T-cell (primary cell): ENCODE results near the gene DCTN2. TPM values are rescaled to one million over a fixed set of nuclear protein-coding genes. Genes with fewer than 3 reads are reported as not detected.

Experiments used
- ATAC-seq, 4 experiments: fragments of 200-7000 bp in 3 of 4; fragments of 150-1000 bp in 1 of 4; cut with Tn5 transposase; replicated peaks in 1 of 4; 1 replicate in 3 of 4; 2 replicates in 1 of 4; pipeline ENCODE4 v1.10.0; 2021; ENCODE audit warnings: moderate library complexity in 3 of 4, mild to moderate bottlenecking in 2 of 4, moderate number of reproducible peaks in 1 of 4
- CTCF ChIA-PET, 2 donors: fragments of 300-600 bp; sonication (Branson Sonifier 250); formaldehyde crosslinking; loops; one replicate each; lab custom pipeline; 2022; ENCODE audit warnings: antibody characterized with exemption in 2 of 2; lab: Charles Lee
- POLR2A ChIA-PET, 2 donors: fragments of 300-600 bp; sonication (Branson Sonifier 250); formaldehyde crosslinking; loops; one replicate each; lab custom pipeline; 2022; ENCODE audit warnings: antibody characterized with exemption in 2 of 2; lab: Charles Lee
- DNase-seq, 35 experiments: peaks; one replicate each; pipeline versions ENCODE4 v3.0.0 to v3.0.0-alpha.2; 2013 to 2023
- H3K27ac ChIP-seq: one replicate; pipeline ENCODE4 v1.5.1; 2013; ENCODE audit warnings: low read length
- H3K27me3 ChIP-seq, 2 experiments: replicated peaks in 1 of 2; 1 replicate in 1 of 2; 2 replicates in 1 of 2; pipeline versions ENCODE4 v1.6.1 to v1.7.0; 2013; ENCODE audit warnings: low read length in 1 of 2, mixed read lengths in 1 of 2; ENCODE audit not compliant: control insufficient read depth in 2 of 2, insufficient read depth in 2 of 2; ENCODE audit errors: extremely low read depth in 1 of 2
- H3K36me3 ChIP-seq, 2 donors: 1 replicate in 1 of 2; 2 replicates in 1 of 2; pipeline versions ENCODE4 v1.6.1 to v1.7.0; 2013; ENCODE audit warnings: low read length in 1 of 2; ENCODE audit not compliant: control insufficient read depth in 2 of 2, insufficient read depth in 1 of 2; ENCODE audit errors: extremely low read depth in 1 of 2
- H3K4me1 ChIP-seq, 2 experiments: 1 replicate in 1 of 2; 2 replicates in 1 of 2; pipeline versions ENCODE4 v1.6.1 to v1.7.0; 2013; ENCODE audit warnings: low read length in 2 of 2, mixed read lengths in 1 of 2; ENCODE audit not compliant: insufficient read depth in 2 of 2, control insufficient read depth in 1 of 2; ENCODE audit errors: extremely low read depth in 1 of 2
- H3K4me3 ChIP-seq, 2 donors: 1 replicate in 1 of 2; 2 replicates in 1 of 2; pipeline versions ENCODE4 v1.5.1 to v1.7.0; 2013; ENCODE audit warnings: mild to moderate bottlenecking in 2 of 2, low read length in 1 of 2, moderate library complexity in 1 of 2; ENCODE audit not compliant: control insufficient read depth in 1 of 2; ENCODE audit errors: extremely low read depth in 1 of 2
- H3K9me3 ChIP-seq: 2 replicates; pipeline ENCODE4 v1.7.0; 2013
- H3K27ac Mint-ChIP-seq, 2 donors: one replicate each; pipeline ENCODE4 v1.8.0; 2020 to 2021; ENCODE audit warnings: mild to moderate bottlenecking in 2 of 2, mixed read lengths in 2 of 2
- H3K27me3 Mint-ChIP-seq, 2 donors: one replicate each; pipeline ENCODE4 v1.8.0; 2021 to 2022; ENCODE audit warnings: mixed read lengths in 2 of 2
- H3K36me3 Mint-ChIP-seq: one replicate; pipeline ENCODE4 v1.8.0; 2021; ENCODE audit warnings: mixed read lengths
- H3K4me1 Mint-ChIP-seq, 3 donors: one replicate each; pipeline ENCODE4 v1.8.0; 2020 to 2022; ENCODE audit warnings: mixed read lengths in 3 of 3, mild to moderate bottlenecking in 1 of 3
- H3K4me3 Mint-ChIP-seq, 3 donors: one replicate each; pipeline ENCODE4 v1.8.0; 2020 to 2022; ENCODE audit warnings: mild to moderate bottlenecking in 3 of 3, mixed read lengths in 3 of 3, moderate library complexity in 3 of 3
- H3K9me3 Mint-ChIP-seq, 3 donors: one replicate each; pipeline ENCODE4 v1.8.0; 2020 to 2022; ENCODE audit warnings: mixed read lengths in 3 of 3
- WGBS: methylation state at CpG from one replicate; pipeline ENCODE4 v1.1.5; 2013; ENCODE audit warnings: missing lambda C conversion rate; ENCODE audit not compliant: insufficient coverage; 5-methylcytosine and 5-hydroxymethylcytosine counted together
- total RNA-seq, 35 experiments: library from RNA in 6 of 35; stranded (reverse) in 6 of 35; fragments of 120-200 nt in 1 of 35; gene quantifications; one replicate each; pipeline versions ENCODE4 v1.2.1 to v1.2.4 and lab custom pipeline; 2013 to 2026

The DCTN2 gene
- total RNA-seq, 5 donors from 2014 or later (not counting 1 experiment from before 2014, with no cell fraction given) = 60.1 to 81.9 (median 71.5) TPM

GRCh38 chr12:57549909-57550640 lies 3.1 kb upstream of the DCTN2 start, which contains the start of gene KIF5A:
Gene KIF5A, plus strand, starts transcription at chr12:57550044. Its CDS starts 228 bp downstream, at chr12:57550272.
- H3K36me3 Mint-ChIP-seq = no peaks in the 10 kb centered on the region
- Histone ChIP-seq H3K27me3 (peaks cover 14 to 20% of the 10 kb centered on the region in 2 experiments), H3K36me3 (no peaks in the 10 kb centered on the region), H3K27ac (no peak within 1 kb of the TSS), H3K9me3 (no peaks in the 10 kb centered on the region), H3K4me3 (peak within 1 kb of the TSS; percentile 44 to 52), H3K4me1 (peaks cover 7 to 26% of the 10 kb centered on the region in 2 experiments)
- H3K4me3 Mint-ChIP-seq = peak within 1 kb of the TSS; percentile 68 to 72 (median 72)
- DNase-seq (peak in 32 of 35 experiments; percentile 11 to 70 (median 36)), ATAC-seq (peak; percentile 51 to 65 (median 62))
- peaks cover 35 to 39% (median 35%) of the 10 kb centered on the region in 3 donors for H3K4me1 Mint-ChIP-seq
- H3K27me3 Mint-ChIP-seq = peaks cover 0 to 9% of the 10 kb centered on the region in 2 donors
- peak within 1 kb of the TSS in 1 of 2 donors; percentile 52 for H3K27ac Mint-ChIP-seq
- ChIA-PET CTCF (no interaction called here), POLR2A (no interaction called here)
- H3K9me3 Mint-ChIP-seq = no peaks in the 10 kb centered on the region
- whole genome bisulfite sequencing = 12% methylated on average over 44 of the region's 52 CpGs

DNA sequence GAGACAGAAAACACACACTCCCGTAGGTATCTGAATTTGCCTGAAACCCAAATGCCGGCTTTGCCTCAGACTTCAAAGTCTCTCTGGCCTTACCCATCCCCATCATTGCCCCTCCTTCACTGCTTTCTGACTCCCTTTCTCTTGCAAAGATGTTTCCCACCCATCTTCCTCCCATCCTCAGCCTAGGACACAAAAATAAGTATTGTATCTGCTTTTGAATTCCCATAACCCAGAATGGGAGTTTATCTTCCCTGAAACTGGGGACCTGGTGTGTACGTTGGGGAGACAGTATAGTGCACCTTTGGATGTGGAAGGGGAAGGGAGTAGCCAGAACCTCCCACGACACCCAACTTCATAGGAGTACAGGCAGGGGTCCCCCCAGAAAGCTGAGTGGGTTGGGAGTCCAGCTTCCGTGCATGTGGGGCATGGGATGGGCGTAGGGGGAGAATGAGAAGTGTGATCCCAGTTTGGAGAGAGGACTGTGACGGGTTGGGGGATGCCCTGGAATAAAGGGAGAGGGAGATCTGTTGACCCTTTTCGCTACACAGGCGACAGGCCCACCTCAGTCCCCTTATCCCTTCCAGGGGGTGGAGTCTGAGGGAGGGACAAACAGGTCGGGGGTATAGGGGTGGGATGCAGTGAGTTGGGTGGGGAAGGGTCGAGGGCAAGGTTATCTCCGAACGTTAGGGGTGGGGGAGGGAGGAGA lies 2.4 kb upstream of the DCTN2 start:
- Histone ChIP-seq H3K4me1 (peaks cover 7 to 26% of the 10 kb centered on the region in 2 experiments), H3K27ac (no peak overlapping the region), H3K9me3 (no peaks in the 10 kb centered on the region), H3K4me3 (peak overlapping the region; percentile 5 to 52), H3K27me3 (peaks cover 13 to 20% of the 10 kb centered on the region in 2 experiments), H3K36me3 (no peaks in the 10 kb centered on the region)
- ATAC-seq (peak in 1 of 4 experiments; percentile 0), DNase-seq (no peak)
- ChIA-PET POLR2A (no interaction called here), CTCF (no interaction called here)
- Mint-ChIP-seq H3K27ac (no peak overlapping the region), H3K4me1 (peaks cover 40 to 43% (median 41%) of the 10 kb centered on the region in 3 donors), H3K27me3 (peaks cover 0 to 9% of the 10 kb centered on the region in 2 donors), H3K36me3 (no peaks in the 10 kb centered on the region), H3K9me3 (no peaks in the 10 kb centered on the region), H3K4me3 (peak overlapping the region; percentile 61 to 72 (median 68))
- 49% methylated on average over 10 of the region's 13 CpGs for WGBS

DNA sequence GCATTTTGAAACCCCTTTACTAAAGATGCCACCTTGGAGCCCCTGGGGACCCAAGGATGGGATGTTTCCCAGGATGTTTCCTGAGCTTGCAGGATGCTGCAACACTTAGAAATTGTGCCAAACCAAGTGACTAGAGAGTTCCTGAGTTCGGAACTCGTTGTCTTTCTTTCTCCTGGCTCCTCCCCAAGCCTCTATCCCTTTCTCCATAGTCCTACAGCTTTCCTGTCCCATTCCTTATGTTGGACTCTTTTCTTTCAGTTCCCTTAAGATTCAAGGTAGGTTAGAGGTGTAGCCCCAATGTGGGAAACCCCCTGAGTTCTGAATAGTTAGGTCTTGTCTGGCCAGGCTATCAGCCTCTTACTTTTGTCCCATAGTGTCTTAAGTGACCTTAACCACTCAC lies 1.5 kb upstream of the DCTN2 start:
- Mint-ChIP-seq H3K36me3 (no peaks in the 10 kb centered on the region), H3K27ac (no peak overlapping the region), H3K4me1 (peaks cover 41 to 50% (median 46%) of the 10 kb centered on the region in 3 donors), H3K27me3 (peaks cover 0 to 7% of the 10 kb centered on the region in 2 donors), H3K4me3 (peak overlapping the region in 2 of 3 donors; percentile 21 to 68), H3K9me3 (no peaks in the 10 kb centered on the region)
- Histone ChIP-seq H3K4me1 (peaks cover 7 to 31% of the 10 kb centered on the region in 2 experiments), H3K27ac (no peak overlapping the region), H3K4me3 (no peak overlapping the region), H3K36me3 (no peaks in the 10 kb centered on the region), H3K27me3 (peaks cover 13 to 20% of the 10 kb centered on the region in 2 experiments), H3K9me3 (no peaks in the 10 kb centered on the region)
- DNase-seq (no peak), ATAC-seq (no peak)
- CTCF ChIA-PET = no interaction called here
- WGBS = no CpG with 5 or more reads among the region's 2 CpGs
- POLR2A ChIA-PET = no interaction called here

DNA sequence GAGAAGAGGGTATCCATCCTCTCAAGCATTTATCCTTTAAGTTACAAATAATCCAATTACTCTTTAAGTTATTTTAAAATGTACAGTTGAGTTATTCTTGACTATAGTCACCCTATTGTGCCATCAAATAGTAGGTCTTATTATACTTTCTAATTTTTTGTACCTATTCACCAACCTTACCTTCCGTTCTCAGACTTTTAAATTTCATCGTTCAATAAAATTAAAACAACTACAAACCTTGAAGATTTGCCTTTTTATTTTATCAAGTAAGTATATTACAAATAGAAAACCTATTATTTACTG lies 972 bp upstream of the DCTN2 start:
- H3K27me3 ChIP-seq = peaks cover 13 to 20% of the 10 kb centered on the region in 2 experiments
- peak overlapping the region; percentile 94 to 97 (median 96) for H3K4me3 Mint-ChIP-seq
- peaks cover 7 to 32% of the 10 kb centered on the region in 2 experiments for H3K4me1 ChIP-seq
- peaks cover 41 to 52% (median 49%) of the 10 kb centered on the region in 3 donors for H3K4me1 Mint-ChIP-seq
- DNase-seq (no peak), ATAC-seq (no peak)
- no peaks in the 10 kb centered on the region for H3K36me3 ChIP-seq
- H3K27ac Mint-ChIP-seq = peak overlapping the region in 1 of 2 donors; percentile 57
- H3K27me3 Mint-ChIP-seq = peaks cover 0 to 7% of the 10 kb centered on the region in 2 donors
- no CpG with 5 or more reads among the region's 2 CpGs for WGBS
- POLR2A ChIA-PET = no interaction called here
- H3K4me3 ChIP-seq = no peak overlapping the region
- CTCF ChIA-PET = no interaction called here
- no peaks in the 10 kb centered on the region for H3K36me3 Mint-ChIP-seq
- no peaks in the 10 kb centered on the region for H3K9me3 ChIP-seq
- H3K27ac ChIP-seq = no peak overlapping the region
- no peaks in the 10 kb centered on the region for H3K9me3 Mint-ChIP-seq

DNA sequence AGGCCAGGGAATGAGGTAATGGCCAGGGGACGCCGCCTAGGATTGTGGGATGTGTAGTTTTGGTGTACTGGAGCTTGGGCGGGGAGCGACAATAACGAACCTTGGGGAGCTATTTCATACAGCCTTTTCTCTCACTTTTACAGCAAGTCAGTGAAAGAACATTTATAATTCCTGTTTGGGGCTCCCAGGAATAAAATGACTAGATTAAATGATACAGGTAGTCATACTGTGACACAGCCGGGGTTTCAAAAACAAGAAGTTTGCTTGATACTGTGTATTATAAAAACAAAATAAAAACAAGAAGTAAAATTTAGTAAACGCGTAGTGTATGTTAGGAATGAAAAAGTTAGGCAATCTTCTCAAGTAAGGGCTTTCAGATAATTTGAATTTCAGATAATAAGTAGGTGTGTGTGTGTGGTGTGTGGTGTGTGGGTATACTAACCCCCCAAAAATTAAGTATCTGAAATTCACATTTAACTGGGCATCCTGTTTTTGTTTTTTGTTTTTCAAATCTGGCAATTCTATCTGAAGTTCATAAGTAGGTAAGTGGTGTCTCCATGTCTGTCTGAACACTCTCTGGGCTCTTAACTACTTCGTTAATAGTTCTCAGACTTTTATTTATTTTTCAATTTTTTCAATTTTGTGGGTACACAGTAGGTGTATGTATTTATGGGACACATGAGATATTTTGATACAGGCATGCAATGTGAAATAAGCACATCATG lies 458 bp upstream of the DCTN2 start:
- WGBS = no CpG with 5 or more reads among the region's 9 CpGs
- no peaks in the 10 kb centered on the region for H3K9me3 Mint-ChIP-seq
- H3K27me3 Mint-ChIP-seq = peaks cover 0 to 7% of the 10 kb centered on the region in 2 donors
- peak overlapping the region; percentile 69 for H3K27ac ChIP-seq
- ChIA-PET POLR2A (interaction anchor here (0.5 to 0.6 kb wide), 2 partner anchors 10 to 26 kb away, joined by 4 read pairs; no protein-coding TSS in a partner anchor), CTCF (interaction anchor here (0.6 to 0.9 kb wide), 3 partner anchors 37 to 1718 kb away, joined by 3 to 4 read pairs (median 3); partner anchors contain the start of gene DNAJC14 (in 1 of the 2))
- peaks cover 7 to 32% of the 10 kb centered on the region in 2 experiments for H3K4me1 ChIP-seq
- H3K4me3 ChIP-seq = peak overlapping the region; percentile 84 to 89
- H3K36me3 ChIP-seq = no peaks in the 10 kb centered on the region
- peak overlapping the region; percentile 85 to 96 for H3K27ac Mint-ChIP-seq
- ATAC-seq (no peak), DNase-seq (peak in 1 of 35 experiments; percentile 73)
- H3K36me3 Mint-ChIP-seq = no peaks in the 10 kb centered on the region
- H3K4me1 Mint-ChIP-seq = peaks cover 41 to 52% (median 49%) of the 10 kb centered on the region in 3 donors
- peak overlapping the region; percentile 94 to 97 (median 96) for H3K4me3 Mint-ChIP-seq
- H3K27me3 ChIP-seq = peaks cover 13 to 20% of the 10 kb centered on the region in 2 experiments
- H3K9me3 ChIP-seq = no peaks in the 10 kb centered on the region
